ENCODE data around the gene MKI67.
"Not testable (repeated sequence)": the region's sequence is repeated elsewhere in the genome, so short reads cannot be mapped to it uniquely, and the experiment has no call there.

Gene MKI67, protein sequence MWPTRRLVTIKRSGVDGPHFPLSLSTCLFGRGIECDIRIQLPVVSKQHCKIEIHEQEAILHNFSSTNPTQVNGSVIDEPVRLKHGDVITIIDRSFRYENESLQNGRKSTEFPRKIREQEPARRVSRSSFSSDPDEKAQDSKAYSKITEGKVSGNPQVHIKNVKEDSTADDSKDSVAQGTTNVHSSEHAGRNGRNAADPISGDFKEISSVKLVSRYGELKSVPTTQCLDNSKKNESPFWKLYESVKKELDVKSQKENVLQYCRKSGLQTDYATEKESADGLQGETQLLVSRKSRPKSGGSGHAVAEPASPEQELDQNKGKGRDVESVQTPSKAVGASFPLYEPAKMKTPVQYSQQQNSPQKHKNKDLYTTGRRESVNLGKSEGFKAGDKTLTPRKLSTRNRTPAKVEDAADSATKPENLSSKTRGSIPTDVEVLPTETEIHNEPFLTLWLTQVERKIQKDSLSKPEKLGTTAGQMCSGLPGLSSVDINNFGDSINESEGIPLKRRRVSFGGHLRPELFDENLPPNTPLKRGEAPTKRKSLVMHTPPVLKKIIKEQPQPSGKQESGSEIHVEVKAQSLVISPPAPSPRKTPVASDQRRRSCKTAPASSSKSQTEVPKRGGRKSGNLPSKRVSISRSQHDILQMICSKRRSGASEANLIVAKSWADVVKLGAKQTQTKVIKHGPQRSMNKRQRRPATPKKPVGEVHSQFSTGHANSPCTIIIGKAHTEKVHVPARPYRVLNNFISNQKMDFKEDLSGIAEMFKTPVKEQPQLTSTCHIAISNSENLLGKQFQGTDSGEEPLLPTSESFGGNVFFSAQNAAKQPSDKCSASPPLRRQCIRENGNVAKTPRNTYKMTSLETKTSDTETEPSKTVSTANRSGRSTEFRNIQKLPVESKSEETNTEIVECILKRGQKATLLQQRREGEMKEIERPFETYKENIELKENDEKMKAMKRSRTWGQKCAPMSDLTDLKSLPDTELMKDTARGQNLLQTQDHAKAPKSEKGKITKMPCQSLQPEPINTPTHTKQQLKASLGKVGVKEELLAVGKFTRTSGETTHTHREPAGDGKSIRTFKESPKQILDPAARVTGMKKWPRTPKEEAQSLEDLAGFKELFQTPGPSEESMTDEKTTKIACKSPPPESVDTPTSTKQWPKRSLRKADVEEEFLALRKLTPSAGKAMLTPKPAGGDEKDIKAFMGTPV (N-terminal part only)

DNA sequence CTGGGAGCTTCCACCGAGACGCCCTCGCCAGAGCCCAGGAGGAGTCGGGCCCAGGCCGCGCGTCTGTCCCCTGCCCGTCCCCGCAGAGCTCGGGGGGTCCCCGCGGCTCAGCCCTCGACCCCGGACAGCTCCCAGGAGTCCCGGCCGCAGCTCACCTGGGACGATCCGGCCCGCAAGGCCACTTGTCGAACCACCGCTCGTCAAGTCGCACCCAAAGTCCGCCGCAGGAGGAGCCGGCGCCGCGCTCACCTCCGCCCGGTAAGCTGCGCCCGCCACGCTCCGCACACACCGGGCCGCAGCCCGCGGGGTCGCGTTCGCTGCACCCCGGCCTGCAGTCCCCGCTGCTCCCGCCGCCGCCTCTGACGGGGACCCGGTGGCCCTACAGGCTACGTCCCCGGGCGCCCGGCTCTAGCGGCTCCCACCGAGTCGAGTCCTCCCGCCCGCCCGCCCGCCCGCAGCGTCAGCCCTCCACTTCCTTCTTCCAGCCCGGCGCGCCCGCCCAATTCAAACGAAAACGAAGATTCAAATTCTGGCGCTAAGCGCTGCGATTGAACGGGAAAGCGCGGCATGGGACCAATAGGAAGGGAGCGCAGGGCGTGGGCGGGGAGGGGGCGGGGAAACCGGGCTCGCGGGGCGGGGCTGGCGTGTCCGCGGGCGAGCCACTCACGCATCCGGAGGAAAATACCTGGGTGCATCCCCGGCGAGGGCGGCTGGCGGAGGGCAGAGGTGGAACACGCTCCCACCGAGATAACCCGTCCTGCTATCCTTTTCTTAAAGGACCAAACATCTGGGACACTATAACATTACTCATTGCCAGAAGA is at the start of gene MKI67:
Gene MKI67, minus strand, starts transcription at position 480 of the 821 bp plus-strand sequence. CDS start 756 bp downstream, outside the sequence.
- DNase-seq (ENCODE audit: low read depth) = peak; percentile 77

DNA sequence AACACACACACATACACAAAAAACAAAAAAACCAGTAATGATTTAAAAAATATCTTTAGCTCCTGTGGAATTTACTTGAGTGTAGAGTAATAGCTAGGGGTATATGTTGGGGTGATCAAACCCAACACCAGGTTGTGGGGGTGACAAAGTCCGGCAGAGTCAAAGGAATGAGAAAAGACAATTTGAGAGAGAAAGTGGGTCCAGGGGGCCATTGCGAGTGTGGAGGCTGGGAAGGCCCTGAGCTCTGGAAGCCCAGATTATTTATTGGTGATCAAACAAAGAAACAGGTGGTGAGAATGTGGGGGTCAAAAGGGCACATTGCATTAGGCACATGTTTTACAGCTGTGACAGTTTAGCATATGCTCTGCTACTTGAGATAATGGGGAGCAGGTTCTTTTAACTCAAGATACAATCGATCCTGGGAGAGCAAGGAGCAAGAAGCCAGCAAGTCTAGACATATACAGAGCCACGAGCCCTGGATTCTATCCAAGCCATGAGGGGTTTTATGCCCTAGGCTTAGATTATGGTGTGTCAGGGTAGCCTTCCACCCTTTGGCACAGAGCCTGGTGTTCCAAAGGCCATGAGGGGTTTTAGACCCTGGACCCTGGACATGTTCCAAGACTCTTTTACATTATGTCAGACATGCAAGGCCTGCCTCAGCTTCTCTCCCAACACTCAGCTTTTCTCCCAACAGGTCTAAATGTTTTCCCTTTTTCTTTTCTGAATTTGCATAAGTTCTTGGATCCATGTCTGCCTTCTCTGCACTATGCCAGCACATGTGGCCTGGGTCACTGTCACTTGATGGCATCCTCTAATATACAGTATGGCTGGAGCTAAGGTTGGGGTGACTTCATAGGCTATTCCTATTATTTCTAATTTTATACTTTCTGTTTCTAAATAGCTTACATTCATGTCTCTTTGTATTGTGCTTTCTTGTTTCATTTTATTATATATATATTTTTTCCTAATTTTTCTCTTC is 48.6 kb upstream of the MKI67 start:
- DNase-seq (ENCODE audit: low read depth) = no peak

DNA sequence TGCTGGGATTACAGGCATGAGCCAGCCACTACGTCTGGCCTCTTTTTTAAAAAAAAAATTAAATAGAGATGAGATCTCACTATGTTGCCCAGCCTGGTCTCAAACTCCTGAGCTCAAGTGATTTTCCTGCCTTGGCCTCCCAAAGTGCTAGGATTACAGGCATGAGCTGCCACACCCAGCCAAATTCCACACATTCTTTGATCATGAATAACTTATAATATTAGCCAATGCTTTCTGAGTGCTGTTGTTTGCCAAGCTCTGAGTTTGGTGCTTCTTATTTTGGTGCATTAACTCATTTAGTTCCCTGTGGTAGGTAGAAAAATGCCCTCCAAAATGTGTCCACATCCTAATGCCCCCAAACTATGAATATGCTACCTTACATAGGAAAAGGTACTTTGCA is 47.2 kb upstream of the MKI67 start:
- no peak for DNase-seq (ENCODE audit: low read depth)

DNA sequence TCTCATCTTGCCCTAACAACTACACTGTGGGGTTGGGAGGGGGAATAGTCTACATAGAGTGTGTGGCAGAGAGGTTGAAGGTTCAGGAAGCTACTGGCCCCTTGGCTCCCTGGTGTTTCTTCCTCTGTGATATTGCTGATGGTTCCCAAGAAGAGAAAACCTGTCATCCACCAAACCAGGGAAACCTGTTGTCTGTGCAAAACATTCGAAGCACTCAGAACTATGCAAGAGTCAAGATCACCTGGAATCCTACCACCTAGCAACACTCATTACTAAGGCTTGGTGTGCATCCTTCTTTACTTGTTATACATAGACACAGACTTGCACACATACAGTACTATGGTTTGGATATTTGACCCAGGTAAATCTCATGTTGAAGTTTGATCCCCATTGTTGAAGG is 46.5 kb upstream of the MKI67 start:
- DNase-seq (ENCODE audit: low read depth) = no peak

DNA sequence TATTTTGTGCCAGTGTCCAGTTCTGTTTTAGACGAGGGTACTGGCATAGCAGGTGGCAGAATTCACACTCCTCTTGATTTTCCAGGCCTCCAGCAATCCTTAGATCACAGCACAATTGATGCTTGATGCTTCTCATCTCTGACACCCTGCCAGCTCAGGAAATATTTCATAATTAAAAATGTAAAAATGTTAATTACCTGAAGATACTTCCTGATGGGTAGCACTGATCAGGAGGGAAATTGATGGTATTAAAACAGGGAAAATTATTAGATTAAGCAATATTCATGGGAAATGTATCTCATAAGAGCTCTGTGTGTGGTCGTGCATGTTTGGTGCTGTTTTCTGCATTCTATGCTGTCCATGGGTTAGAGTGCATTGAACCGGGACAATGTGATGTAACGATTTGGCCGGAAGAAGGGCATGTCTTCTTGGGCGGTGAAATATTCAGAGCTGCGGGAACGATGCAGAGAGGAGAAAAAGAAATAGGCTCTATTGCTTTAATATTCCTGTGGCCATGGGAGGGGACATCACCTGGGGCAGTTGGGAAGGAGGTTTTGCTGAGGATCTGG is 43.7 kb upstream of the MKI67 start:
- DNase-seq (ENCODE audit: low read depth) = no peak

DNA sequence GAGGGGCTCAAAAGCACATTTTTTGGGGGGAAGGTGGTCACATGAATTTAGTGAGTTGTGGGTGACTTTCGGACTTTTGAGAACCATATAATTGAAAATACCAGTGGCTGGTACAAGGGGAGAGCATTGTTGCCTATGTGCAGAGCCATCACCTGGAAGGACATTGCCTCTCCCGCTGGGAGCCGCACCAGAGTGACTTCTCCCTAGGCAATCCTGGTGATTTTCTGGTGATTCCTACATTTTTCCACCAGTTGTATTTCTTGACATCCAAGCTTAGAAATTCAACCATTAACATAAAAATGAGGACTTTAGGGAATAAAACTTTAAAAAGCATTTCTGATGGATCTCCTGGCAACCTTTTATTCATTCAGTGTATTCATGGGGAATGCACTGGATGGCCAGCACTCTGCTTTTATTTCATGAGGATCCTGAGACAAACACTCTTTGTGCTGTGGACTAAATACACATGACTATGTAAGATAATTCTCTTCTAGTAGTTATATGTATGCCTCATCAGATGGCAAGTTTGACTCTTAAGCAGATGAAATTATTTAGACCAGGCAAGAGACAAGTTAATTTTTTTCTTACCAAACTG is 41.8 kb upstream of the MKI67 start:
- DNase-seq (ENCODE audit: low read depth) = no peak

DNA sequence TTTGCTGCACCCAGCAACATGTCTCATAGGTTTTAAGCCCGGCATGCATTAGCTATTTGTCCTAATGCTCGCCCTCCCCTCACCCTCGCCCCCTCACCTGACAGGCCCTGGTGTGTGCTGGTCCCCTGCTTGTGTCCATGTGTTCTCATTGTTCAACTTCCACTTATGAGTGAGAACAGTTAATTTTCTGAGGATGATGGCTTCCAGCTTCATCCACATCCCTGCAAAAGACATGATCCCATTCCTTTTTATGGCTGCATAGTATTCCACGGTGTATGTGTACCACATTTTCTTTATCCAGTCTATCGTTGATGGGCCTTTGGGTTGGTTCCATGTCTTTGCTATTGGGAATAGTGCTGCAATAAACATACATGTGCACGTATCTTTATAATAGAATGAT is 40.9 kb upstream of the MKI67 start:
- not testable (repeated sequence) for DNase-seq (ENCODE audit: low read depth)

DNA sequence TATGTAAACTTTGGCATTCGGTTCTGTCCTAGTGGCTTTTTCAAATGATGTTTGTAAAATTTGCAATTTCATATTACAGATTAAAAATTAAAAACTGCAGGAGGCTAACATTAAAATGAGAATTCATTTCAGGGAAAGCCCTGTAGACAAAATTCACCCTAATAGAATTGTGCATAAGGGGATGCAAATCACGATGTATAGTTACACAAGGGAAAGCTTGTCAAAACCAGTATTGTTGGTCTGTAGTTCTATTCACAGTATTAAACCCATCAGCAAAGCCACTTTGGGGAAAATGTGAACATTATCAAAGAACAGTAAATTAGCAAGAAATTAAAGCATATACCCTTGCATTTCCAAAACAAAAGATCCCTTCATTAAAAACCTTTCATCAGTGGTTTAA is 39.9 kb upstream of the MKI67 start:
- no peak for DNase-seq (ENCODE audit: low read depth)

DNA sequence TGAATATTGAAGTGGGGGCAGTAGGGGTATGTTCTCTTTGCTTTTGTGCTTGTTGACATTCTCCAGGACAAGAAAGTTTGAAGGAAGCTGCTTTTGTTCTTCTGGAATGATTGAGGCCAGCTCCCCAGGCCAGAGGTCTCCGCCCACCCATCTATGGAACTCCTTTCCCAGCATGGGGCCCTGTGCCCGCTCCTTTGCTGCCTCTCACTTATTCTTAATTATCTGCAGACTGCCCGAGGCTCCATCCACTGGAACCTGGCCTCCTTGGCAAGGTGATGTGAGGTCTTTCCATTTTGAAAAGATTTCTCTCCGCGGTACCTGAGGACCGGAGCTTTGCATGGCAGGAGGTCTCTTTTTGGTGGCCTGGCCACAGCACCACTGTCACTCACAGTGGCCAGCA is 39.3 kb upstream of the MKI67 start:
- DNase-seq (ENCODE audit: low read depth) = no peak

DNA sequence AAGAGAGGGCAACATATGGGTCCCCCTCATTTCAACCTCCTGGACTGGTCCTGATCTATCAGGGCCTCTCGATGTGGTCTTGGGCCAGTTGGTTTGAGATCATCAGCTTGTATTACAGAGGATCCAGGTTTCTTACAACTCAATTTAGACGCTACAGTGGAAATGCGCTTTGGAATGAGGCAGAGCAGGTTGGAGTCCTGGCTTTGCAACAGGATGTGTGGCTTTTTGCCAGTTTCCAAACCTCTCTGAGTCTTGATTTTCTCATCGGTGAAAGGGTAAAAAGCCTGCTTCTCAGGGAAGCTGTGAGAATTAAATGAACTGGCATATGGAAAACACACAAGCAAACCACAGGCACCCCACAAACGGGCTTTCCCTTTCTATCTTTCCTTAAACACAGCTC is 37.5 kb upstream of the MKI67 start:
- no peak for DNase-seq (ENCODE audit: low read depth)

DNA sequence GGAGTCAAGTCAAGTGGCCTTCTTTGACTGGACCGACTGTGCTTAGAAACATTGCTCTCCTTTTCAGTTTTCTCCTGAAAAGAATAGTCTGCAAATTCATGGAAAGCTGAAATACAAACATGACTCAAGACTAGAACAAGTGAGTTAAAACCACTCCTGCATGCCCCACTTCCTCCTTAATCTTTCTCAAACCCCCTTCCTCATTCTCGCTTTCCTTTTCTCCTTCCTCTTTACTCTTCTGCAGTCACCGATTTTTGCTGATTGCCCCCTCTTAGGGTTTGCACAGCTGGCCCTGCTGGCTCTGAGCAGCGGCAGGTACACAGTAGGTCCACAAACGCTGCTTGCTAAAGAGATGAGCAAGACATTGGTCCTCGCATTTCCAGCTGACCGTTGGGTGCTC is 34.8 kb upstream of the MKI67 start:
- no peak for DNase-seq (ENCODE audit: low read depth)

DNA sequence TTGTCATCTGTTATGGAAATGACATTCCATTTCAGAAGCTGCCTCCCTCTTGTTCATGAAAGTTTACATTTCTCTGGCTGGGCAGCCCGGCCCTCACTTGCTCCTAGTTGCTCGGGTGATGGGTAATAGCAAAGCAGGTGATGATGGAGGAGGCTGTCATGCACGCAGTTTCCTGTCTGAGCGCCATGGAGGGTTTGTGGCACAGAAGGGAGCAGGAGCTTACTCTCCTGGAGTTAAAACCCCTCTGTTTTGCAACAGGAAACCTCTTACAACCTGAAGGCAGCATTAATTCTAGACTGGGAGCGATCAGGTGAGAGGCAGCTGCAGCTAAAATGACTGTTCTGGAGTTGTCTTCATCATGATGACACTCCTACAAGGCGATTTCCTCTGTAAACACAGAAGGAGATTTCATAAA is 34.1 kb upstream of the MKI67 start:
- DNase-seq (ENCODE audit: low read depth) = no peak

DNA sequence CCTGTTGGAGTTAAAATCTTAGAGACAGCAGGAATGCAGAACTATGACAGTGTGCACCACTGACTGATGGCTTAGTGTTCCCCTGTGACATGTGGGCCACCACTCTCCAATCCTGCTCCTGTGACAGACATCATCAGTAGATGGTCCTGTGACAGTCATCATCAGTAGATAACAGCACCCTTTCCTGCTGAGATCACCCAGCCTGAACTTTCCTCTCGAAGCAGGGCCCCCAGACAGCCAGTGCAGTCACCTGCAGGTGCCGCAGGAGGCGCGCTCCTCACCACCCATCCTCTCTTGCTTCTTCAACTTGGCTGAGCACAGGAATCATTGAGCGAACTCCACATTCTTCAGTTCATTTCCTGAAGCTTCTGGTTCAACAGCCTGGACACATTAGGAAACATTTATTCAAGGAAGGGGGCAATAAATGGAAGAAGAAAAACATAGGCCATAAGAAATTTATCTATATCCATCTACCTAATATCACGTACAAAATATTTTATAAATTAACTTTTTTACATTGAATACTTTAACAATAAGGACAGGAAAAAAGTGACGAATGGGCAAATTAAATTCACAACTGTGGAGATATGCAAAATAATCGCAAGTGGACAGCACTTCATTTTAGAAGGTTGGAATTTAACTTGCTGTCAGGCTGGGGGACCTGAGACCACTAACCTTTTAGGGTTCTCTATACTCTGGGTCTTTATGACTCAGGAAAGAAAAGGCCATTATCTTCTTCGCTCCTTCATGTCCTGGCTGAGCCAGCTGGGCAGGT is 32.0 kb upstream of the MKI67 start:
- DNase-seq (ENCODE audit: low read depth) = no peak

DNA sequence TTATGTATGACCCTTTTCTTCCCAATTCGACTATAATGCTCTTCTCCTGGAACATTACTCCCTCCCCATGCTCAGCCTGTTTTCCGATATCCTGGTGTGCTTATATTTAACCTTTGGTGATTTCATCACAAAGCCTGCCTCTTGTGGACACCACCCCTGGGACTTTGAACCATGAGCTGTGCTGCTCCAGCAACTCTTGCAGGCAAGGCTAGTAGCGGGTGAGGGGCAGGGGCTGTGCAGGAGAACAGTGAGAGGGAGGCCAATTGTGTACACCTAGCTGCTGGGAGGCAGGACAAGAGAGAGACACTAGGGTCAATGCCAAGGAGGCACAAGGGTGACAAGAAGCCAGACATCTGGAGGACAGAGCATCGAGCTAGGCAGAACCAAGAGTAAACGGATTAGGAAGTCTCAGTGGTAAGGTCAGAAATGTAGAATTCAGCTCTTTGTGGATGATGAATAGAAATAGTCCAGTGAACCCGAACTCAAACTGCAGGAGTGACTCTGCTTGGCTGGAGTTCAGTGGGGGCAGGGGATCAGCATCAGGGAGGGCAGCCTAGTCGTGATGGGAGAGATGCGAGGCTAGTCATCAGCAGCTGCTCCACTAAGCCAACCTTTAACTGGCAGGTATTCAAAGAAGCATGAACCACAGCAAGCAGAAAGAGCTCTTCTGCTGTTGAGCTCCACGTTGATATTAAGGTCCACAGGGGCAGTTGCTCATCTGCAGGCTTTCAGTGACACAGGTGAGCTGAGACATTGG is 31.0 kb upstream of the MKI67 start:
- no peak for DNase-seq (ENCODE audit: low read depth)

DNA sequence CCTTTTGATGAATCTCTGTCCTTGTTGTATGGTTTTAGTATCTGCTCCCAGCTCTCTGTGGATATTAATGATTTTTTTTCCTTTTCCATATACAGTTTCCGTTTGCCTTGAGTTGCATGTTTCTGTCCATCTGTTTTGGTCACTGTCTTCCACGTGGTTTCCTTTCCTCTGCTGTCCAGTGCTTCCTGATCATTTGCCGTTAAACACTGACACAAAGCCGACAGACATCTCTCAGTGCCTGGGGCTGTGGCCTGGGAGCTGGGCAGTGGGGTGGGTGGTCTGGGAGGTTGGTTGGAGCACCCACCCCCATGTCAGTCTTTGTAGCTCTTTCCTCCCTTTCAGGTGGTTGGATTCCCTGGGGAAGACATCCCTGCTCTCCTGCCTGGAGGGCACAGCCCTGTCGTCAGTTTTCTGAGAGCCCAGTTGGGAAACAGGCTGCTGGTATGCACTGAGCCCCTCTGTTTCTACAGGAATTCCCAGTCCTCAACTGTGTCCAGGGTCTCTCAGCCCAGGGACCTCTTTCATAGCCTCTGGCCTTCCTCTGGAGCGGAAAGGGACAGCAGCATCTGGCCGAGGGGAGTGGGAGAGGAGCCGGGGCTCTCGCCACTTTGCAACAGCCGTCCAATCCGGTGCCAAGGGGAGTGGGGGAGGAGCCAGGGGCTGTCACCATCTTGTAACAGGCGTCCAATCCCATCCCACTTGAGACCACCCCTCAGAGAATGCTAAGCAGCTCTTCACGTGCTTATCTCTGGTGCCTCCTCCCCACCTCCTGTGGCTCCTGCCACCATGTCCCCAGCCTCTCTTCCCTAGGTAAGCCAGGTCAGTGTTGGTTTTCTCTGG is 26.7 kb upstream of the MKI67 start:
- no peak for DNase-seq (ENCODE audit: low read depth)

DNA sequence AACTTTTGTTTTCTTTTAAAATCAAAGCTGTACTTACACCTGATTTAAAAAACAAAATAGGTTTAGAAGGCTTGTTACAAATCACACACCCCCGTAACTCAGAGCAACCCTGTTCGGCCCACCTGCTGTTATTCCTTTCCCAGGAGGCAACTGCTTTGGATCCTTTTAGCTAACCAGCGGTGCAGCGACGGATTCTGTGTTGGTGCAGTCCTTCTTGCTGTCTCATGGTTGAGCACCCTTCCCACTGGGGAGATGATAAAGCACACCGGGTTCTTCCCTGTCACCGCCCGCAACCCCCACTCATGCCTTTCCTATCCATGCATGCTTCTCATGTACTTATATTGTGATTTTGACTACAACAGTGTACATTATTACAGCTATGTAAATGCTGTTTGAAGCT is 24.8 kb upstream of the MKI67 start:
- DNase-seq (ENCODE audit: low read depth) = no peak

DNA sequence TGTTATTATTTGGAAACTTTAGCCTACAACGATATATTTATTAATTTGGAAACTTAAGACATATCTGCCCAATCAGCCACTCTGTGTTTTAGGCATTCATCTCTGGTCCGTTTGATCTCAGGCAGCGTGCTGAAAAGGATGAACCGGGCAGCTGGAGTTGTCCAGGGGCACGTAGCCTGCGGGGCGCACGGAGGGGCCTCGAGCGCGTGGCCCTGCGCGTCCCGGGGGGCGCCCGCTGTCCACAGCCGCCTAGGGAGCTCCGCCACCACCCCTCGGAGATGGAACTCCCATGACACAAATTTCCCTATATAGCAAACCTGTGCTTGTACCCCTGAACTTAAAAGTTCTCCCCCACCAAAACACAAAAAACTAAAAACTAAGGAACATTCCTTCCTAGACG is 24.3 kb upstream of the MKI67 start:
- DNase-seq (ENCODE audit: low read depth) = no peak
